GM21529 (cell line): ENCODE data around the gene CERCAM.
"Not testable (repeated sequence)": the region's sequence is repeated elsewhere in the genome, so short reads cannot be mapped to it uniquely, and the experiment has no call there.

Experiments used
- ATAC-seq: cut with Tn5 transposase; IDR thresholded peaks from one replicate; pipeline ENCODE4 v1.9.1; 2021; ENCODE audit not compliant: unreplicated experiment

The CERCAM gene

GRCh38 chr9:128392302-128393144 lies 28.1 kb upstream of the CERCAM start:
- no peak for ATAC-seq

- no peak for ATAC-seq
Measured at GRCh38 chr9:128393145-128393775, 27.4 kb upstream of the CERCAM start.

- no peak for ATAC-seq
Measured at GRCh38 chr9:128393970-128394369, 26.7 kb upstream of the CERCAM start.

- ATAC-seq = no peak
Measured at GRCh38 chr9:128394379-128395168, 26.1 kb upstream of the CERCAM start.

GRCh38 chr9:128396970-128397613 lies 23.6 kb upstream of the CERCAM start:
- ATAC-seq = no peak

GRCh38 chr9:128397831-128398230 lies 22.8 kb upstream of the CERCAM start:
- ATAC-seq = no peak

- no peak for ATAC-seq
Measured at GRCh38 chr9:128399861-128400260, 20.8 kb upstream of the CERCAM start.

- ATAC-seq = no peak
Measured at GRCh38 chr9:128404560-128404959, 16.1 kb upstream of the CERCAM start.

GRCh38 chr9:128405077-128405779 lies 15.4 kb upstream of the CERCAM start:
- ATAC-seq = no peak

- ATAC-seq = no peak
Measured at GRCh38 chr9:128405780-128406171, 14.9 kb upstream of the CERCAM start.

GRCh38 chr9:128406848-128407391 lies 13.7 kb upstream of the CERCAM start:
- ATAC-seq = no peak

- ATAC-seq = no peak
Measured at GRCh38 chr9:128408963-128409431, 11.7 kb upstream of the CERCAM start.

- ATAC-seq = no peak
Measured at GRCh38 chr9:128409450-128409849, 11.2 kb upstream of the CERCAM start.

GRCh38 chr9:128409978-128410377 lies 10.7 kb upstream of the CERCAM start:
- no peak for ATAC-seq

GRCh38 chr9:128411364-128412119 lies 9.1 kb upstream of the CERCAM start:
- no peak for ATAC-seq

- no peak for ATAC-seq
Measured at GRCh38 chr9:128412120-128412790, 8.4 kb upstream of the CERCAM start.

GRCh38 chr9:128413728-128414127 lies 6.9 kb upstream of the CERCAM start:
- not testable (repeated sequence) for ATAC-seq

GRCh38 chr9:128414461-128414860 lies 6.2 kb upstream of the CERCAM start:
- no peak for ATAC-seq

GRCh38 chr9:128415281-128415680 lies 5.4 kb upstream of the CERCAM start:
- ATAC-seq = no peak
